OCI-M2 (cell line): ENCODE data around the gene TGIF2.
"Not testable (repeated sequence)": the region's sequence is repeated elsewhere in the genome, so short reads cannot be mapped to it uniquely, and the experiment has no call there.

Experiments
- DNase-seq: peaks from one replicate; lab custom pipeline; 2025; ENCODE audit not compliant: unreplicated experiment; lab: John Stamatoyannopoulos, UW

The TGIF2 gene

GRCh38 chr20:36546111-36546736 is 27.2 kb upstream of the TGIF2 start:
- DNase-seq = no peak

GRCh38 chr20:36547186-36548005 is 26.0 kb upstream of the TGIF2 start:
- no peak for DNase-seq

- DNase-seq = no peak
Observed at GRCh38 chr20:36548006-36548315, 25.4 kb upstream of the TGIF2 start.

- DNase-seq = no peak
Observed at GRCh38 chr20:36548704-36549627, 24.4 kb upstream of the TGIF2 start.

- no peak for DNase-seq
Observed at GRCh38 chr20:36549628-36549941, 23.8 kb upstream of the TGIF2 start.

GRCh38 chr20:36549942-36550789 is 23.2 kb upstream of the TGIF2 start:
- no peak for DNase-seq

- DNase-seq = no peak
Observed at GRCh38 chr20:36550790-36551299, 22.6 kb upstream of the TGIF2 start.

- no peak for DNase-seq
Observed at GRCh38 chr20:36555248-36555647, 18.1 kb upstream of the TGIF2 start.

GRCh38 chr20:36562724-36563123 is 10.7 kb upstream of the TGIF2 start:
- DNase-seq = no peak

GRCh38 chr20:36563374-36563773 is 10.0 kb upstream of the TGIF2 start:
- DNase-seq = no peak

GRCh38 chr20:36564078-36564725 is 9.2 kb upstream of the TGIF2 start:
- not testable (repeated sequence) for DNase-seq

- DNase-seq = not testable (repeated sequence)
Observed at GRCh38 chr20:36564726-36565121, 8.7 kb upstream of the TGIF2 start.

- DNase-seq = no peak
Observed at GRCh38 chr20:36565520-36565919, 7.9 kb upstream of the TGIF2 start.

GRCh38 chr20:36569847-36570429 is 3.5 kb upstream of the TGIF2 start:
- no peak for DNase-seq

GRCh38 chr20:36571564-36572504 is 1.6 kb upstream of the TGIF2 start:
- no peak for DNase-seq

GRCh38 chr20:36572701-36573102 is 695 bp upstream of the TGIF2 start:
- no peak for DNase-seq

- DNase-seq = no peak
Observed at GRCh38 chr20:36573798-36574365, 485 bp downstream of the TGIF2 start.

- no peak for DNase-seq
Observed at GRCh38 chr20:36574366-36575135, 1.2 kb downstream of the TGIF2 start.
